VCaP (cell line): Measurements from ENCODE around the gene GAS1.

ENCODE experiments used
- H3K27ac ChIP-seq: fragments of 450-650 bp; 2 replicates; pipeline ENCODE4 v1.5.1; 2017
- TF ChIP-seq, protein P1 (sequence below): fragments of 450-650 bp; conservative IDR thresholded peaks from 2 replicates; pipeline ENCODE4 v1.5.1; 2017; ENCODE audit warnings: mild to moderate bottlenecking, moderate library complexity

GAS1 gene

DNA sequence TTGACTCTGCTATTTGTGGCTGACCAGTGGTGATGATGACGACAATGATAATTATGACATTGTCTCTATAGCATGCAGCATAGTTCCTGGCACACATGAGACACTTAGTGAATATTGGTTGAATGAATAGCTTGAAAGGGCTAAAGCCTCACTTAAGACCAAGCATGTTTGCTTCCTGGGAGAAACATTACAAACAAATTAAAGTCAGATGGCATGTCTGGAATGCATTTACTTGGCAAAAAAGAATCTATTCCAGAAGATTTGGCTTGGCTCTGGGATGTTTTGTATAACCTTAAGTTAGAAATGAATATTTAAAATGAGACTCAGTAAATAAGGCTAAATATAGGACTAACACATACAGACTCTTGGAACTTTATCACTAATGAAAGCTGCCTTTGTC lies 21.6 kb downstream of the GAS1 start:
- TF ChIP-seq, protein P1, sequence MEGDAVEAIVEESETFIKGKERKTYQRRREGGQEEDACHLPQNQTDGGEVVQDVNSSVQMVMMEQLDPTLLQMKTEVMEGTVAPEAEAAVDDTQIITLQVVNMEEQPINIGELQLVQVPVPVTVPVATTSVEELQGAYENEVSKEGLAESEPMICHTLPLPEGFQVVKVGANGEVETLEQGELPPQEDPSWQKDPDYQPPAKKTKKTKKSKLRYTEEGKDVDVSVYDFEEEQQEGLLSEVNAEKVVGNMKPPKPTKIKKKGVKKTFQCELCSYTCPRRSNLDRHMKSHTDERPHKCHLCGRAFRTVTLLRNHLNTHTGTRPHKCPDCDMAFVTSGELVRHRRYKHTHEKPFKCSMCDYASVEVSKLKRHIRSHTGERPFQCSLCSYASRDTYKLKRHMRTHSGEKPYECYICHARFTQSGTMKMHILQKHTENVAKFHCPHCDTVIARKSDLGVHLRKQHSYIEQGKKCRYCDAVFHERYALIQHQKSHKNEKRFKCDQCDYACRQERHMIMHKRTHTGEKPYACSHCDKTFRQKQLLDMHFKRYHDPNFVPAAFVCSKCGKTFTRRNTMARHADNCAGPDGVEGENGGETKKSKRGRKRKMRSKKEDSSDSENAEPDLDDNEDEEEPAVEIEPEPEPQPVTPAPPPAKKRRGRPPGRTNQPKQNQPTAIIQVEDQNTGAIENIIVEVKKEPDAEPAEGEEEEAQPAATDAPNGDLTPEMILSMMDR: no peak
- no peak overlapping the region for H3K27ac ChIP-seq

DNA sequence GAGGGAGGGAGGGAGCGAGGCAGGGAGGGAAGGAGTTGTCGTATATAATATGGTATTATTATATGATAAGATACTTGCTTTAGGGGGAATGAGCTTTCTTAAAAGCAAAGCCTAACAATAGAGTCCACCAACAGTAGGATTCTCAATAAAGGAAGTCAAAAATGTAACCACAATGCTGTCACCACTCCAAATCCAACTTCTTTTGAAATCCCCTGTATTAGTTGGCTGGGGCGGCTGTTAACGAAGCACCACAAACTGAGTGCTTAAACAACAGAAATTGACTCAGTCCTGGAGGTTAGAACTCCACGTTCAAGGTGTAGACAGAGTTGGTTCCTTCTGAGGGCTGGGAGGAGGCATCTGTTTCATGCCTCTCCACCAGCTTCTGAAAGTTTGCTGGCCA lies 23.1 kb downstream of the GAS1 start:
- TF ChIP-seq, protein P1: no peak
- H3K27ac ChIP-seq: no peak overlapping the region

DNA sequence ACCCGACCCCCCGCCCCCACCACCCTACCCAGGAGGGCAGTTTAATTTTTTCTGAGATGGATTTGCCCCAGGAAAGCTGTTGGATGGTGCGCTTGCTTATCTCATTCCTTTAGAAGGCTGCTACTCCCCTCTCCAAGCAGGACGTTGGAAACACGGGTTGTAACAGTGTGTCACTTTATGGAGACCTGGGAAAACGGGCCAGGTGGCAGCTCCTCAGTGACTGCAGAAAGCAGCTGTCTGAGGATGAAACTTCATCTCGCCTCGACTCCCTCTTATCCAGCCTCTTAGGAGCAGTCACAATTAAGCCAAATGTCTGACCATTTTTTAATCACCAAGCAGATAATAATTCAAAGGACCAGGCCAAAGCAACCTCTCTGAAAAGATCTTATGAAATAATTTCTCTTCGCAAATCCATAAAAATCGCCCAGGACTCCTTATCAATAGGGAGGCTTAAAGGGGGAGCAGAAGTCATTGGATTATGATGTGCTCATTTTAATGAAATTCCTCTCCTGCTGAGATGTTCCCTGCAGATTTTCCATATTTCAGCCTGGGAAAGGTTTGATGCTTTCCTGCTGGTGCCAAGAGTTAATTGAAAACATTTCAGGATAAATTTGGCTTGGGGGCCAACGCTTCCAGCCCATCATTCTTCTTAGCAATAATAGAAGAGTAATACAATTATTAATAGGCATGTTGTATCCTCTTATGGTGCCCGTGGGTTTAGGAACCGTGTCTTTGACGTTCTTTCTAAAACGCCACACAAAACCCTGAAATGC lies 26.0 kb downstream of the GAS1 start:
- TF ChIP-seq, protein P1: no peak
- no peak overlapping the region for H3K27ac ChIP-seq

DNA sequence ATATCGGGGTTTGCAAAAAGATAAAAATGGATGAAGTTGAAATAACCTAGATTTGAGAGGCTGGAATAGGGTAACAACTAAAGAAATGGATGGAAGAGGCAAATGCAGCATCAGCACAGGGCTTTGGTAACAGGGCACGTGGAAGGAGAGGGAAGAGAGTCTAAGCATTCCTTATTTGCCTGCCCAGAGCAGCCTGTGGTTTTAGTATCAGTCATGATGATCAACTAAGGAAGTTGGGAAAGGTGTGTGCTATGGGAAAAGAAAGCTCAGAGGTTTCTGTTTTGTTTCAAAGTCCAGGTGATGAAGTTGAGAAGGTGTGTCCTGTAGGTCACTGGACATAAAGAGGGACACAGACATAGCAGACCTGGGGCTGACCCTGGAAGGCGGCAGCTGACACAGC lies 28.8 kb downstream of the GAS1 start:
- no peak overlapping the region for H3K27ac ChIP-seq
- TF ChIP-seq, protein P1: no peak

DNA sequence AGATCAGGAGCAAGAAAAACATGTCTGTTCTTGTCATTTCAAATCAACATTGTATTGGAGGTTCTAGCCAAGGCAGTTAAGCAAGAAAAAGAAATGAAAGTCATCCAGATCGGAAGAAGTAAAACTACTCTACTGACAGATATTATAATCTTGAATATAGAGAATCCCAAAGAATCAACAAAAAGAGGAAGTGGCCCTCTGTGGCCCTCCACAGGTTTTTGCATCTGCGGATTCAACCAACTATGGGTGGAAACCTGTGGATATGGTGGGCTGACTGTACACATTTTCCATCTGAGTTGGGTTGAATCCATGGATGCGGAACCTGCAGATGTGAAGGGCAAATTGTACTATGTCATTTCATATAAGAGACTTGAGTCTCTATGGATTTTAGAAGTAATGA lies 35.1 kb downstream of the GAS1 start:
- H3K27ac ChIP-seq: no peak overlapping the region
- TF ChIP-seq, protein P1: no peak

DNA sequence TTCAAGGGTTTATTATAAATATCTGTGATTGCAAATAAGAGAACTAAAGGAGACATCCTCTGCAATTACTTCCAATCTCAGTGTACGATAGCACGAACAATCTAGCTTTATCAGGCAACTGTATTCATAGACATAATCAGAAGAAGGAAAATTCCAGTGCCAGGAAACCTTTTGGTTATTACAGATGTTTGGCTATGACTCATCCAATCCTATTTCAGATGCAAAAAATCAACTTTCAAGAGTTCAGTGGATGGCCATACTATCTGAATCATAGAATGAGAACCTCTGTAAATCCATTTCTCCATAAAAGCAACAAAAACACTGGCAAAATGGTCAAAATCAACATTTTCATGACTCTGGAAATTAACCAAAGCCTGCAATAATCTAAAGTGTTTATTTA lies 37.9 kb downstream of the GAS1 start:
- TF ChIP-seq, protein P1: no peak

DNA sequence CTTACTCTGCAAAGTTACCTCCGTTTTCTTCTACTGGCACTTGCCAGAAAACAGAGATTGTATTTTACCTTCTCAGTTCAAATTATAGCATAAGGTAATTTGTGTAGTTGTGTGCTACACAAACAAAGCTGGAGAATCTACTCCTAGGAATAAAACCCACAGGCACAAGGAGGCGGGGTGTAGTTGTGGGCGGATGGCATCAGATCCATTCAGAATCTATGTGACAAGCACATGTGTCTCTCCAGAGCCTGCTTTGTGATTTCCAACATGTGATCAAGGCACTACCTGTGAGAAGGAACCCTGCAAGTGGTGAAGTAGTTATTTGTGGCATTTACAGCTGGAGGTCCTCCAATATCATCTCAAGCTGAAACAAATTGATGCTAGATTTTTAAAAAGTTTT lies 39.0 kb downstream of the GAS1 start:
- TF ChIP-seq, protein P1: no peak
- H3K27ac ChIP-seq: no peak overlapping the region

More for the DNA sequence above, 37.9 kb downstream of the GAS1 start:
- no peak overlapping the region for H3K27ac ChIP-seq
